Endothelial cell of umbilical vein (primary cell): ENCODE data around the gene ZNF600. TPM values are rescaled to one million over a fixed set of nuclear protein-coding genes. Genes with fewer than 3 reads are reported as not detected.
"Not testable (repeated sequence)": the region's sequence is repeated elsewhere in the genome, so short reads cannot be mapped to it uniquely, and the experiment has no call there.

Experiments used
- BruUV-seq: library from RNA; stranded (reverse); fragments of 400-500 nt; replicated peaks from 2 replicates; lab custom pipeline; 2021; lab: Mats Ljungman, UMichigan
- CTCF ChIA-PET: fragments of 300-600, 350-600 bp; sonication (Branson Sonifier 250); formaldehyde crosslinking; loops from one replicate; lab custom pipeline; 2021; ENCODE audit warnings: antibody characterized with exemption, inconsistent platforms; lab: Charles Lee
- POLR2A ChIA-PET: fragments of 300-600, 350-600 bp; sonication (Branson Sonifier 250); formaldehyde crosslinking; loops from one replicate; lab custom pipeline; 2021; ENCODE audit warnings: antibody characterized with exemption, inconsistent platforms; lab: Charles Lee
- DNase-seq: peaks from one replicate; pipeline ENCODE4 v3.0.0-alpha.2; 2011; ENCODE audit warnings: low read depth, low spot score
- FAIRE-seq: peaks from 2 replicates; lab custom pipeline; 2011; peaks lifted over from hg19 to GRCh38; lab: Jason Lieb, UNC
- H2AFZ ChIP-seq: 2 replicates; pipeline ENCODE4 v1.6.0; 2012; ENCODE audit warnings: low read depth, low read length, control low read depth, inconsistent platforms
- H3K27ac ChIP-seq: 2 replicates; pipeline ENCODE4 v1.5.1; 2011; ENCODE audit warnings: low read depth, mild to moderate bottlenecking, control low read depth, low read length, moderate library complexity; ENCODE audit not compliant: insufficient read depth
- H3K27me3 ChIP-seq, 2 experiments: 2 replicates each; pipeline versions ENCODE4 v1.6.0 to v1.6.1; 2011; ENCODE audit warnings: low read length in 2 of 2, mixed read lengths in 1 of 2; ENCODE audit not compliant: control insufficient read depth in 2 of 2, insufficient read depth in 2 of 2
- H3K36me3 ChIP-seq, 2 experiments: 2 replicates in 1 of 2; 3 replicates in 1 of 2; pipeline ENCODE4 v1.5.1; 2011; ENCODE audit warnings: low read length in 2 of 2, mild to moderate bottlenecking in 1 of 2, moderate library complexity in 1 of 2; ENCODE audit not compliant: control insufficient read depth in 2 of 2, insufficient read depth in 2 of 2; ENCODE audit errors: extremely low read depth in 1 of 2
- H3K4me1 ChIP-seq: 3 replicates; pipeline ENCODE4 v1.5.1; 2011; ENCODE audit warnings: mild to moderate bottlenecking, low read length; ENCODE audit not compliant: control insufficient read depth, insufficient read depth; ENCODE audit errors: extremely low read depth
- H3K4me2 ChIP-seq: 2 replicates; pipeline ENCODE4 v1.6.1; 2011; ENCODE audit warnings: low read length, control low read depth, mixed read lengths; ENCODE audit not compliant: insufficient read depth
- H3K4me3 ChIP-seq, 3 experiments: fragments of 200-600 bp in 1 of 3; sonication (generic), shearing (Covaris generic) in 1 of 3; replicated peaks in 1 of 3; 2 replicates each; pipeline ENCODE4 v1.5.1; 2011 to 2016; ENCODE audit warnings: control low read depth in 3 of 3, low read length in 3 of 3, mild to moderate bottlenecking in 2 of 3, inconsistent platforms in 1 of 3, low read depth in 1 of 3, moderate library complexity in 1 of 3; ENCODE audit not compliant: insufficient read depth in 1 of 3
- H3K79me2 ChIP-seq: 2 replicates; pipeline ENCODE4 v1.6.0; 2012; ENCODE audit warnings: low read length, inconsistent platforms; ENCODE audit not compliant: control insufficient read depth, insufficient read depth
- H3K9ac ChIP-seq: replicated peaks from 2 replicates; pipeline ENCODE3; 2011; ENCODE audit warnings: low read length, control low read depth; ENCODE audit not compliant: insufficient read depth; ENCODE audit errors: extremely low read depth
- H3K9me1 ChIP-seq: replicated peaks from 3 replicates; pipeline ENCODE4 v1.6.0; 2011; ENCODE audit warnings: mild to moderate bottlenecking, low read length; ENCODE audit not compliant: control insufficient read depth, insufficient read depth; ENCODE audit errors: extremely low read depth
- H3K9me3 ChIP-seq: replicated peaks from 2 replicates; pipeline ENCODE4 v1.5.1; 2012; ENCODE audit warnings: low read length, inconsistent platforms; ENCODE audit not compliant: control insufficient read depth, insufficient read depth
- H4K20me1 ChIP-seq: replicated peaks from 2 replicates; pipeline ENCODE3; 2011; ENCODE audit warnings: mild to moderate bottlenecking, low read length; ENCODE audit not compliant: control insufficient read depth, insufficient read depth; ENCODE audit errors: extremely low read depth
- CTCF ChIP-seq, 2 donors: IDR thresholded peaks; 1 replicate in 1 of 2; 2 replicates in 1 of 2; pipeline ENCODE4 v1.5.1; 2011; ENCODE audit warnings: low read length in 2 of 2, mild to moderate bottlenecking in 2 of 2, moderate library complexity in 2 of 2, control low read depth in 1 of 2, inconsistent platforms in 1 of 2, low read depth in 1 of 2; ENCODE audit not compliant: insufficient read depth in 1 of 2; ENCODE audit errors: extremely low read depth in 1 of 2
- FOS ChIP-seq: IDR thresholded peaks from 2 replicates; pipeline ENCODE4 v1.6.1; 2011; ENCODE audit warnings: mild to moderate bottlenecking, low read length, moderate library complexity, borderline replicate concordance; ENCODE audit not compliant: insufficient read depth
- JUN ChIP-seq: IDR thresholded peaks from 2 replicates; pipeline ENCODE4 v1.6.1; 2011; ENCODE audit warnings: borderline replicate concordance, low read depth; ENCODE audit not compliant: insufficient read length, insufficient read depth
- POLR2A ChIP-seq: IDR thresholded peaks from 2 replicates; pipeline ENCODE4 v1.6.1; 2012; ENCODE audit warnings: low read depth, mild to moderate bottlenecking, control low read depth, low read length
- dilution Hi-C: fragments of 300-500 bp; cut with MboI; formaldehyde crosslinking; loops from one replicate; pipeline ENCODE4 v1.15.0; 2019; ENCODE audit warnings: low sequenced_read_pairs; ENCODE audit not compliant: extremely low pct_ligation_motif_present
- intact Hi-C: fragments of 100-400 bp; cut with micrococcal nuclease; formaldehyde crosslinking; loops from one replicate; pipeline ENCODE4 v1.10.0; 2022
- polyA plus RNA-seq, 4 experiments: library from polyadenylated mRNA; depleted of rRNA in 3 of 4; stranded (reverse) in 3 of 4; unstranded in 1 of 4; fragments of >200 nt; gene quantifications; 2 replicates each; pipeline versions ENCODE4 v1.2.1 to v1.2.3, GENCODE V29; 2011 to 2012; ENCODE audit warnings: missing spikeins in 1 of 4
- total RNA-seq: library from RNA; stranded (reverse); gene quantifications from 2 replicates; pipeline ENCODE4 v1.2.3, GENCODE V29; 2021

Gene ZNF600
- total and polyA plus RNA-seq, 2 donors (not counting 3 experiments of a cell fraction or from before 2014, with no cell fraction given): 5.2 to 5.8 TPM

- Histone ChIP-seq H3K4me1 (peaks cover 8% of the 10 kb centered on the region), H3K27ac (peak overlapping the region; percentile 51), H3K9me3 (no peaks in the 10 kb centered on the region), H3K9ac (no peak overlapping the region), H2AFZ (no peak overlapping the region), H3K4me2 (peak overlapping the region; percentile 24), H3K27me3 (no peaks in the 10 kb centered on the region), H3K9me1 (no peaks in the 10 kb centered on the region), H3K36me3 (peaks cover 0 to 10% of the 10 kb centered on the region in 2 experiments), H3K79me2 (no peaks in the 10 kb centered on the region), H4K20me1 (no peaks in the 10 kb centered on the region), H3K4me3 (no peak overlapping the region)
- no peak for TF ChIP-seq POLR2A
- TF ChIP-seq CTCF (IDR thresholded peaks at IDR 0.05; ENCODE audit: extremely low read depth in 1 of 2, insufficient read depth in 1 of 2, low read depth in 1 of 2, low read length in 2 of 2): no peak
- TF ChIP-seq JUN: peak; percentile 42
- TF ChIP-seq FOS: peak; percentile 91
- POLR2A ChIA-PET: no interaction called here
- CTCF ChIA-PET: interaction anchor here (0.9 kb wide), 1 partner anchor 43 kb away, joined by 3 read pairs; no protein-coding TSS in a partner anchor
- intact Hi-C loops (no loop called here), dilution Hi-C loops (no loop called here)
- no TSS peak for BruUV-seq
- DNase-seq (peak; percentile 69), FAIRE-seq (peak; percentile 60)
Observed at GRCh38 chr19:52722062-52723003, 64.3 kb downstream of the ZNF600 start.

DNA sequence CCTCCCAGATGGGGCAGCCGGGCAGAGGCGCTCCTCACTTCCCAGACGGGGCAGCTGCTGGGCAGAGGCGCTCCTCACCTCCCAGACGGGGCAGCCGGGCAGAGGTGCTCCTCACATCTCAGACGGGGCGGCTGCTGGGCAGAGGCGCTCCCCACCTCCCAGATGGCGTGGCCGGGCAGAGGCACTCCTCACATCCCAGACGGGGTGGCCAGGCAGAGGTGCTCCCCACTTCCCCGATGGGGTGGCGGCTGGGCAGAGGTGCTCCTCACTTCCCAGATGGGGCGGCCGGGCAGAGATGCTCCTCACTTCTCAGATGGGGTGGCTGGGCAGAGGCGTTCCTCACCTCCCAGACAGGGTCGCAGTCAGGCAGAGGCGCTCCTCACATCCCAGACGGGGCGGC, 66.0 kb downstream of the ZNF600 start:
- H3K4me3 ChIP-seq, DNase-seq, FAIRE-seq, H4K20me1 ChIP-seq, H3K36me3 ChIP-seq, H3K4me2 ChIP-seq, H2AFZ ChIP-seq, dilution Hi-C loops, H3K27ac ChIP-seq, CTCF ChIA-PET, H3K9me3 ChIP-seq, H3K27me3 ChIP-seq, POLR2A ChIA-PET, H3K79me2 ChIP-seq, BruUV-seq, intact Hi-C loops, H3K9ac ChIP-seq, H3K9me1 ChIP-seq: not testable (repeated sequence)
- H3K4me1 ChIP-seq: peaks cover 10% of the 10 kb centered on the region
